ENCODE measurements around the gene MSRB1.

DNA sequence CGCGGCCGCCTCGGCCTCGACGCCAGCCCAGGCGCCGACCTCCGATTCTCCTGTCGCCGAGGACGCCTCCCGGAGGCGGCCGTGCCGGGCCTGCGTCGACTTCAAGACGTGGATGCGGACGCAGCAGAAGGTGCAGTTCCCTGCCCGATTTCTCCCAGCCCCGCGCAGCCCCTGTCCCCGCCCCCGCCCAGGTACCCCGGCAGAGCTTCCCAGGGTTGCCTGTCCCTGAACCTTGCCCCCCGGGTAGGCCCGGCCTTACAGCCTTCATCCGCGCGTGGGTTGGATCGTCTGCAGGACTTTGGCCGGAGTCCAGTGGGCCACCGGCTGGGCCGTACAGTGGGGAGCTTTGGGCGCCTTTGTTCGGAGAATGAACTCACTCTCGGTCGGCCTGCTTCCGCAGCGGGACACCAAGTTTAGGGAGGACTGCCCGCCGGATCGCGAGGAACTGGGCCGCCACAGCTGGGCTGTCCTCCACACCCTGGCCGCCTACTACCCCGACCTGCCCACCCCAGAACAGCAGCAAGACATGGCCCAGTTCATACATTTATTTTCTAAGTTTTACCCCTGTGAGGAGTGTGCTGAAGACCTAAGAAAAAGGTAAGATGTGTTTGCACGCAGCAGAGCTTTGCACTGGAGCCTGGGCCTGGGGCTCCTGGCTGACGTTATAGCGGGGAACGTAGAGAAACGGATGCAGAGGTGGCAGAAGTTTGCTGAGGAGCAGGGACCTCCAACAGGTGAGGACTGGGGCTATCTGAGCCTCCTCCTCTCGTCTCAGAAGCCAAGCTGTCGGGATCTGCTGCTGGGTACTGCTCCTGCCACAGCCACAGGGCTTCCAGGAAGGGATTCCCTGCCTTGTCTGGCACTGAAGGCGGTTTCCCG lies 41.6 kb upstream of the MSRB1 start:
- TF ChIP-seq NR3C1 (IDR thresholded peaks at IDR 0.05) (no peak), CTCF (IDR thresholded peaks at IDR 0.05) (no peak), USF2 (IDR thresholded peaks at IDR 0.05) (no peak), PBX3 (IDR thresholded peaks at IDR 0.05) (no peak), POLR2A (IDR thresholded peaks at IDR 0.05; ENCODE audit: low read length) (no peak), SMC3 (IDR thresholded peaks at IDR 0.05) (no peak), EP300 (IDR thresholded peaks at IDR 0.05) (no peak), CHD2 (IDR thresholded peaks at IDR 0.05; ENCODE audit: low read length, partially characterized antibody) (no peak), RAD21 (conservative IDR thresholded peaks at IDR 0.05 in 1 of 2, IDR thresholded peaks at IDR 0.05 in 1 of 2) (no peak), CEBPB (IDR thresholded peaks at IDR 0.05) (no peak), MYC (IDR thresholded peaks at IDR 0.05; ENCODE audit: borderline replicate concordance, low read length) (no peak), RNF2 (IDR thresholded peaks at IDR 0.05; ENCODE audit: borderline replicate concordance, low read depth) (no peak), HOXA7 (CRISPR knock-in tag; IDR thresholded peaks at IDR 0.05) (no peak)
- TF ChIP-seq, protein P1, sequence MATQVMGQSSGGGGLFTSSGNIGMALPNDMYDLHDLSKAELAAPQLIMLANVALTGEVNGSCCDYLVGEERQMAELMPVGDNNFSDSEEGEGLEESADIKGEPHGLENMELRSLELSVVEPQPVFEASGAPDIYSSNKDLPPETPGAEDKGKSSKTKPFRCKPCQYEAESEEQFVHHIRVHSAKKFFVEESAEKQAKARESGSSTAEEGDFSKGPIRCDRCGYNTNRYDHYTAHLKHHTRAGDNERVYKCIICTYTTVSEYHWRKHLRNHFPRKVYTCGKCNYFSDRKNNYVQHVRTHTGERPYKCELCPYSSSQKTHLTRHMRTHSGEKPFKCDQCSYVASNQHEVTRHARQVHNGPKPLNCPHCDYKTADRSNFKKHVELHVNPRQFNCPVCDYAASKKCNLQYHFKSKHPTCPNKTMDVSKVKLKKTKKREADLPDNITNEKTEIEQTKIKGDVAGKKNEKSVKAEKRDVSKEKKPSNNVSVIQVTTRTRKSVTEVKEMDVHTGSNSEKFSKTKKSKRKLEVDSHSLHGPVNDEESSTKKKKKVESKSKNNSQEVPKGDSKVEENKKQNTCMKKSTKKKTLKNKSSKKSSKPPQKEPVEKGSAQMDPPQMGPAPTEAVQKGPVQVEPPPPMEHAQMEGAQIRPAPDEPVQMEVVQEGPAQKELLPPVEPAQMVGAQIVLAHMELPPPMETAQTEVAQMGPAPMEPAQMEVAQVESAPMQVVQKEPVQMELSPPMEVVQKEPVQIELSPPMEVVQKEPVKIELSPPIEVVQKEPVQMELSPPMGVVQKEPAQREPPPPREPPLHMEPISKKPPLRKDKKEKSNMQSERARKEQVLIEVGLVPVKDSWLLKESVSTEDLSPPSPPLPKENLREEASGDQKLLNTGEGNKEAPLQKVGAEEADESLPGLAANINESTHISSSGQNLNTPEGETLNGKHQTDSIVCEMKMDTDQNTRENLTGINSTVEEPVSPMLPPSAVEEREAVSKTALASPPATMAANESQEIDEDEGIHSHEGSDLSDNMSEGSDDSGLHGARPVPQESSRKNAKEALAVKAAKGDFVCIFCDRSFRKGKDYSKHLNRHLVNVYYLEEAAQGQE (IDR thresholded peaks at IDR 0.05): no peak

Measured in A549 (cell line).